Esophagus muscularis mucosa (tissue), 4 donors: ENCODE data around the gene PGAM5. TPM values are rescaled to one million over a fixed set of nuclear protein-coding genes. Genes with fewer than 3 reads are reported as not detected.
"Not testable (repeated sequence)": the region's sequence is repeated elsewhere in the genome, so short reads cannot be mapped to it uniquely, and the experiment has no call there.

Experiments used
- DNase-seq: peaks from one replicate; pipeline ENCODE4 v3.0.0-alpha.2; 2017; ENCODE audit errors: extremely low spot score
- H3K27ac ChIP-seq, 4 donors: fragments of 200-600 bp; sonication (generic); replicated peaks in 1 of 4; 1 replicate in 3 of 4; 2 replicates in 1 of 4; pipeline ENCODE4 v1.5.1; 2016 to 2019; ENCODE audit warnings: mild to moderate bottlenecking in 1 of 4
- H3K27me3 ChIP-seq, 4 donors: fragments of 200-600 bp; sonication (generic); one replicate each; pipeline versions ENCODE4 v1.5.1 to v1.6.0; 2016 to 2019
- H3K36me3 ChIP-seq, 4 donors: fragments of 200-600 bp; sonication (generic); one replicate each; pipeline ENCODE4 v1.5.1; 2016 to 2019
- H3K4me1 ChIP-seq, 4 donors: fragments of 200-600 bp; sonication (generic); one replicate each; pipeline ENCODE4 v1.5.1; 2016 to 2019
- H3K4me3 ChIP-seq, 4 donors: fragments of 200-600 bp; sonication (generic); 1 replicate in 2 of 4; 2 replicates in 2 of 4; pipeline ENCODE4 v1.5.1; 2016 to 2019; ENCODE audit warnings: mild to moderate bottlenecking in 4 of 4, moderate library complexity in 1 of 4
- H3K9me3 ChIP-seq, 4 donors: fragments of 200-600 bp; sonication (generic); 1 replicate in 3 of 4; 2 replicates in 1 of 4; pipeline ENCODE4 v1.5.1; 2016 to 2019
- EP300 ChIP-seq: sonication (generic); formaldehyde crosslinking; IDR thresholded peaks from one replicate; pipeline ENCODE4 v1.6.1; 2017; ENCODE audit warnings: antibody characterized with exemption
- POLR2A ChIP-seq: fragments of 450-650 bp; IDR thresholded peaks from one replicate; pipeline ENCODE4 v1.6.1; 2017; ENCODE audit warnings: antibody characterized with exemption, moderate library complexity, mild to moderate bottlenecking, low read depth
- POLR2AphosphoS5 ChIP-seq, 2 donors: sonication (generic); formaldehyde crosslinking; IDR thresholded peaks; one replicate each; pipeline ENCODE4 v1.6.1; 2017; ENCODE audit warnings: antibody characterized with exemption in 2 of 2
- WGBS: methylation state at CpG from one replicate; pipeline ENCODE4 v1.1.5; 2018; 5-methylcytosine and 5-hydroxymethylcytosine counted together
- intact Hi-C: fragments of 100-400 bp; cut with DNase I; formaldehyde crosslinking; loops from one replicate; pipeline ENCODE4 v1.15.1; 2023
- total RNA-seq, 4 donors: library from RNA; depleted of rRNA; stranded (reverse); fragments of >200 nt; gene quantifications; one replicate each; pipeline versions ENCODE4 v1.1.0 to v1.2.1, GENCODE V29; 2016
- TF ChIP-seq, protein P1 (sequence below), 3 experiments: fragments of 200-600 bp in 2 of 3; fragments of 450-650 bp in 1 of 3; sonication (generic) in 2 of 3; IDR thresholded peaks; one replicate each; pipeline ENCODE4 v1.5.1; 2017 to 2019; ENCODE audit warnings: antibody characterized with exemption in 3 of 3, mild to moderate bottlenecking in 2 of 3, moderate library complexity in 1 of 3

Gene PGAM5
- total RNA-seq, 4 donors from 2014 or later: 19.9 to 37.0 (median 26.9) TPM

DNA sequence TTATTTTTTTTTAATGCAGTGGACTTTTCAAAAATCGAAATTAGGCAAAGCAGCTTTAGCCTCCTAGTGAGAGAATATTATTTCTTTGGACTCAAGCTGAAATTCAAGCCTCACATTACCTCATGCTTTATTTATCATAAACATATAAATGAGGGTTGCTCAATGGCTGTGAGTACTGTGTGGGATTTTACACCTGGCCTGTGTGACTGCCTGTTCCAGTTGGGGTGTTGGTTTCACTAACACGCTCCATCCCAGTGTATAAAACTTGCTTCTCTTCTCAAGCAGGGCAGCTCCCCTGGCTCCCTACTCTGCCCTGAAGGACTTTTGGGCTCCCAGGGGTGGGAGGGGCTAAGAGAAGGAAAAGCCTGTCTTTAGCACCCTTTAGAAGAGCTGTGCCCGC, 36.0 kb downstream of the PGAM5 start:
- TF ChIP-seq POLR2A: no peak
- TF ChIP-seq, protein P1, sequence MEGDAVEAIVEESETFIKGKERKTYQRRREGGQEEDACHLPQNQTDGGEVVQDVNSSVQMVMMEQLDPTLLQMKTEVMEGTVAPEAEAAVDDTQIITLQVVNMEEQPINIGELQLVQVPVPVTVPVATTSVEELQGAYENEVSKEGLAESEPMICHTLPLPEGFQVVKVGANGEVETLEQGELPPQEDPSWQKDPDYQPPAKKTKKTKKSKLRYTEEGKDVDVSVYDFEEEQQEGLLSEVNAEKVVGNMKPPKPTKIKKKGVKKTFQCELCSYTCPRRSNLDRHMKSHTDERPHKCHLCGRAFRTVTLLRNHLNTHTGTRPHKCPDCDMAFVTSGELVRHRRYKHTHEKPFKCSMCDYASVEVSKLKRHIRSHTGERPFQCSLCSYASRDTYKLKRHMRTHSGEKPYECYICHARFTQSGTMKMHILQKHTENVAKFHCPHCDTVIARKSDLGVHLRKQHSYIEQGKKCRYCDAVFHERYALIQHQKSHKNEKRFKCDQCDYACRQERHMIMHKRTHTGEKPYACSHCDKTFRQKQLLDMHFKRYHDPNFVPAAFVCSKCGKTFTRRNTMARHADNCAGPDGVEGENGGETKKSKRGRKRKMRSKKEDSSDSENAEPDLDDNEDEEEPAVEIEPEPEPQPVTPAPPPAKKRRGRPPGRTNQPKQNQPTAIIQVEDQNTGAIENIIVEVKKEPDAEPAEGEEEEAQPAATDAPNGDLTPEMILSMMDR (IDR thresholded peaks at IDR 0.05): no peak
- no peak for TF ChIP-seq POLR2AphosphoS5 (IDR thresholded peaks at IDR 0.05)
- TF ChIP-seq EP300: no peak
- Histone ChIP-seq H3K9me3 (no peaks in the 10 kb centered on the region), H3K27ac (no peak overlapping the region), H3K36me3 (peaks cover 93 to 100% (median 99%) of the 10 kb centered on the region in 4 donors), H3K27me3 (no peaks in the 10 kb centered on the region), H3K4me1 (no peaks in the 10 kb centered on the region), H3K4me3 (no peak overlapping the region)
- DNase-seq: no peak
- 87% methylated on average over 3 of the region's 3 CpGs for WGBS
- intact Hi-C loops: no loop called here

DNA sequence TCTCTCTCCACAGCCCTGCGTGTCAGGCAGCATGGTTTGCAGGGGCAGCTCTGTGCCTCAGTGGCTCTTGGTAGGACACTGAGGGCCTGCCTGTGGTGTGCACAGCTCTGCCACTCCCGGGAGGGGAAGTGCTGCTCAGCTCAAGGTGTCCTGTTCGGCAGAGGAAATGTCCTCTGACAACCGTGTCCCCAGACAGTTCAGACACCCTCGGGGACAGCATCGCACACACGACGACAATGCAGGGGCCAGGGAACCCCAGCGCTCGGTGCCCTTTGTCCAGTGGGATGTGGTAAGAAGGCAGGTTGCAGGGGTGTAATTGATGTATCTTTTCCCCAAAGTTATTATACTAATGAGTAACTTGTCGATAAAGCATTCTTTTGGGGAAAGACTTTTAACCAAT, 36.8 kb downstream of the PGAM5 start:
- DNase-seq: no peak
- Histone ChIP-seq H3K4me3 (no peak overlapping the region), H3K27me3 (no peaks in the 10 kb centered on the region), H3K36me3 (peaks cover 91 to 100% (median 99%) of the 10 kb centered on the region in 4 donors), H3K9me3 (no peaks in the 10 kb centered on the region), H3K27ac (no peak overlapping the region), H3K4me1 (no peaks in the 10 kb centered on the region)
- intact Hi-C loops: no loop called here
- TF ChIP-seq, protein P1 (IDR thresholded peaks at IDR 0.05): no peak
- no peak for TF ChIP-seq EP300
- no peak for TF ChIP-seq POLR2AphosphoS5 (IDR thresholded peaks at IDR 0.05)
- TF ChIP-seq POLR2A: no peak
- WGBS: 91% methylated on average over 11 of the region's 11 CpGs

DNA sequence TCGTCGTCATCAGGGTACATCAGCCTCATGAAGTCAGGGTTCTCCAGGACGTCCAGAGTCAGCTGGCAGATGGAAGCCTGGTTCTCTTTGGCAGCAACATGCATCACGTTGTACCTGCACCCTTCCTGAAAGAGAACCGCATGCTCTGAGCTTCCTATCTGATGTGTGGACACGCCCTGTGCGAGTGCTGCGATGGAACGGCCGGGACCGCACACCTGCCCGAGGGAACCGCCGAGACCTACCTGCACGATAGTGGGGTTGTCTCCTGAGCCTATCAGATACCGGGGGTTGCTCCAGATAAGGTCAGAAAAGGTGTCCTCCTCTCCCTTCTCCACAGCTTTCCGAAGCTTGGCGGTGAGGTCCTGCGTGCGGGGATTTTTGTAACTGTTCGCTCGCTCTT, 37.3 kb downstream of the PGAM5 start:
- 95% methylated on average over 22 of the region's 22 CpGs for WGBS
- Histone ChIP-seq H3K27ac (no peak overlapping the region), H3K27me3 (no peaks in the 10 kb centered on the region), H3K9me3 (no peaks in the 10 kb centered on the region), H3K4me3 (no peak overlapping the region), H3K36me3 (peaks cover 91 to 100% (median 99%) of the 10 kb centered on the region in 4 donors), H3K4me1 (no peaks in the 10 kb centered on the region)
- no peak for TF ChIP-seq POLR2AphosphoS5 (IDR thresholded peaks at IDR 0.05)
- TF ChIP-seq, protein P1 (IDR thresholded peaks at IDR 0.05): no peak
- TF ChIP-seq EP300: no peak
- no peak for TF ChIP-seq POLR2A
- intact Hi-C loops: no loop called here
- DNase-seq: no peak

DNA sequence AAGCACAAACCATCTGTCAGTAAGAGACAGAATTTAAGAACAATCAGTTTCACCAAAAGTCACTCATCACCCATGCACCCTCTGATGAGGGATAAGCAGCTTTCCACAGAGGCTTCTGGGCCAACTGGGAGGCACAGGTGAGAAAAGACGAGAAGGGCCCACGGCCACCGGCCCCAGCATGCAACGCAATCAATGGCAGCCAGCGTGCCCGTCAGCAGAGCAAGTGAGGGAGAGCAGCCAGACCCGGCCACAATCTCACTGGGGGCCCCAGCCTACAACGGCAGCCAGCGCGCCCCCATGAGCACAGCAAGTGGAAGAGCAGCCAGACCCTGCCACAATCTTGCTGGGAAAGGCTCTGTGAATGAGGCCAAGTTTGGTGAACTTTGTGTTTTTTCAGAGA, 37.7 kb downstream of the PGAM5 start:
- no peak for TF ChIP-seq POLR2AphosphoS5 (IDR thresholded peaks at IDR 0.05)
- no peak for TF ChIP-seq EP300
- no peak for TF ChIP-seq POLR2A
- TF ChIP-seq, protein P1 (IDR thresholded peaks at IDR 0.05): no peak
- no peaks in the 10 kb centered on the region for H3K27me3 ChIP-seq
- intact Hi-C loops: no loop called here
- 83% methylated on average over 10 of the region's 10 CpGs for WGBS
- H3K36me3 ChIP-seq: peaks cover 91 to 100% (median 100%) of the 10 kb centered on the region in 4 donors
- no peak overlapping the region for H3K27ac ChIP-seq
- H3K9me3 ChIP-seq: no peaks in the 10 kb centered on the region
- no peaks in the 10 kb centered on the region for H3K4me1 ChIP-seq
- DNase-seq: no peak
- no peak overlapping the region for H3K4me3 ChIP-seq

DNA sequence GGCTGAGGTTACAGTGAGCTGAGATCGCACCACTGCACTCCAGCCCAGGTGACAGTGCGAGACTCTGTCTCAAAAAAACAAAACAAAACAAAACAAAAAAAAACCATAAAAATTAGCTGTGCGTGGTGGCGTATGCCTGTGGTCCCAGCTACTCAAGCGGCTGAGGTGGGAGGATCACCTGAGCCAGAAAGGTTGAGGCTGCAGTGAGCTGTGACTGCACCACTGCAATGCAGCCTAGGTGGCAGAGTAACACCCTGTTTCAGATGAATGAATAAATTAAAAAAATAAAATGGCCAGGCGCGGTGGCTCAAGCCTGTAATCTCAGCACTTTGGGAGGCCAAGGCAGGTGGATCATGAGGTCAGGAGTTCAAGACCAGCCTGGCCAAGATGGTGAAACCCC, 43.0 kb downstream of the PGAM5 start:
- DNase-seq, intact Hi-C loops, H3K9me3 ChIP-seq, H3K4me1 ChIP-seq, H3K4me3 ChIP-seq, H3K27me3 ChIP-seq, H3K27ac ChIP-seq: not testable (repeated sequence)
- WGBS: 94% methylated on average over 7 of the region's 7 CpGs
- H3K36me3 ChIP-seq: peaks cover 60 to 87% (median 79%) of the 10 kb centered on the region in 4 donors
